HG03097 (cell line): ENCODE results near the gene KANTR.

ENCODE experiments used
- ATAC-seq: cut with Tn5 transposase; IDR thresholded peaks from one replicate; pipeline ENCODE4 v1.9.1; 2021; ENCODE audit not compliant: unreplicated experiment, low FRiP score

Gene KANTR

DNA sequence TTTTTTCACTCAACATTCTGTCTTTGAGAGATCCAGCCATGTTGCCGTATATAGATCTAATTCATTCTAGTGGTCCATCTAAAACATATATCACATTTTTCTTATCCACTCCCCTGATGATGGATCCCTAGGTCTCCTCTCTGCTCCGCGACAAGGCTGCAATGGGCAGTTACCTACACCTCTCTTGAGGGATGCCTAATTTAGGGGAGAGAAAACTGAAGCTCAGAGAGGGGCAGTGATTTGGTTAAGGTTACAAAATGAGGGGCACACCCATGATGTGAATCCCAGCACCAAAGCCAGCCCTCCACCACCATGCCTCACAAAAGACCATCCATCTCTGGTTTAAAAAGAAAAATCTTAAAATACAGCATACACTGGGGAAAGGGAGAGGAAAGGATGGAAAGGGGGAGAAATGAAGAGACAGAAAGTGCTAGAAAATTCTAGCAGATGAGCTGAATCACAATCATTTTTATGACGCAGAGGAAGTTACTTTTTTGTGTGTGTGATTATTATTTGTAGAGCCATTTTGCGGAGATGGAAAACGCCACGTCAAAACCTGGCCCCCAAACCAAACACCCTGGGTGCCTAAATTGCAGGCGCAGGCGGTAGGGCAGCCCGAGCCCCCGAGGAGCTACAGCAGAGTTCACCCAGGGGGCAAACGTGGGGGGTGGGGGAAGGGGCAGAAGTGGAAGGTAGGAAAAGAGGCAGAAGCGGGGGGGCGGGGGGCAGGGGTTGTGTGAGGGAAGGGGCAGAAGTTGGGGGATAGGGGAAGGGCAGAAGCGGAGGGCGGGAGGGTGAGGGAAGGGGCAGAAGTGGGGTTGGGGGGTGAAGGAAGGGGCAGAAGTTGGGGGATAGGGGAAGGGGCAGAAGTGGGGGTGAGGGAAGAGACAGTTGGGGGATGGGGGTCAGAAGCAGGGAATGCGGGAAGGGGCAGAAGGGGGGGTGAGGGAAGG is 13.0 kb upstream of the KANTR start:
- no peak for ATAC-seq

DNA sequence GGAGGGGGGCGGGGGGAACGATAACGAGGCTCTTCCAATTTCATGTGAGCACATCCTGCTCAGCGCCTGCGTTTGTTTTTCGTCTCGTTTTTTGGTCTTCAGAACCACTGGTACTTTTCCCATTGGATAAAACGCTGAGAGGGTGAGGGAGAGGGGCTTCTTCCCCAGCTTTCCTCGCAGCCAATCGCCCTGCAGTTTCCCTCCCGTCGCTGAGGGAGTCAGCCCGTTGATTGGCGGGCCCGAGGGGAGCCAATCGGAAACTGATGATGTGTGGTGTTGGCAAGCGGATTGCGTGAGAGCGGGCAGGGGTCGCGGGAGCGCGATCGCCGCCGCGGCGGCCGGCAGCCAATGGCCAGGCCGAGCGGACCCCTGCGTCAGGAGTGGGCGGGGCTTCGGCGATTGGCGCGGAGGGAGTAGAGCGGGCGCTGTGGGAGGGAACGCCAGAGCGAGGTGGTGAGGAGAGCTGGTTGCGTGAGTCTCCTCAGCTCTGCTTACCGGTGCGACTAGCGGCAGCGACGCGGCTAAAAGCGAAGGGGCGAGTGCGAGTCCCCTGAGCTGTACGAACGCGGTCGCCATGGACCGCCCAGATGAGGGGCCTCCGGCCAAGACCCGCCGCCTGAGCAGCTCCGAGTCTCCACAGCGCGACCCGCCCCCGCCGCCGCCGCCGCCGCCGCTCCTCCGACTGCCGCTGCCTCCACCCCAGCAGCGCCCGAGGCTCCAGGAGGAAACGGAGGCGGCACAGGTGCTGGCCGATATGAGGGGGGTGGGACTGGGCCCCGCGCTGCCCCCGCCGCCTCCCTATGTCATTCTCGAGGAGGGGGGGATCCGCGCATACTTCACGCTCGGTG is 11.8 kb upstream of the KANTR start, which contains the start of gene TSPYL2:
TSPYL2 (plus strand) TSS at position 443 of the 848 bp plus-strand sequence; CDS start at position 575, 132 bp downstream.
- peak; percentile 80 for ATAC-seq

DNA sequence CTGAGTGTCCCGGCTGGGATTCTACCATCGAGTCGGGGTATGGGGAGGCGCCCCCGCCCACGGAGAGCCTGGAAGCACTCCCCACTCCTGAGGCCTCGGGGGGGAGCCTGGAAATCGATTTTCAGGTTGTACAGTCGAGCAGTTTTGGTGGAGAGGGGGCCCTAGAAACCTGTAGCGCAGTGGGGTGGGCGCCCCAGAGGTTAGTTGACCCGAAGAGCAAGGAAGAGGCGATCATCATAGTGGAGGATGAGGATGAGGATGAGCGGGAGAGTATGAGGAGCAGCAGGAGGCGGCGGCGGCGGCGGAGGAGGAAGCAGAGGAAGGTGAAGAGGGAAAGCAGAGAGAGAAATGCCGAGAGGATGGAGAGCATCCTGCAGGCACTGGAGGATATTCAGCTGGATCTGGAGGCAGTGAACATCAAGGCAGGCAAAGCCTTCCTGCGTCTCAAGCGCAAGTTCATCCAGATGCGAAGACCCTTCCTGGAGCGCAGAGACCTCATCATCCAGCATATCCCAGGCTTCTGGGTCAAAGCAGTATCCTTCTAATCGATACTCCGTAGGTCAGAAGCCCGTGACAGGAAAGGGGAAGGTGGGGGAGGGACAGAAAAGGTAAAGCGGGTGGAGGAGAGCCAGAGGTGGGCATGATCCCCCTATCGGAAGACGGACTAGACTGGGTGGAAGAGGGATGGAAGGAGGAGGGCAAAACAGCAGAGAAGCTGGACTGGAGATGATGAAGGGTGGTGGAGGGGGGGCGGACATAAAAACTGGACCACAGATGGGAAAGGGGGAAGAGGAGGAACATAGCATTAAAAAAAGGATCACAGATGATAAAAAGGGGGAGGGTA is 10.9 kb upstream of the KANTR start:
- no peak for ATAC-seq

DNA sequence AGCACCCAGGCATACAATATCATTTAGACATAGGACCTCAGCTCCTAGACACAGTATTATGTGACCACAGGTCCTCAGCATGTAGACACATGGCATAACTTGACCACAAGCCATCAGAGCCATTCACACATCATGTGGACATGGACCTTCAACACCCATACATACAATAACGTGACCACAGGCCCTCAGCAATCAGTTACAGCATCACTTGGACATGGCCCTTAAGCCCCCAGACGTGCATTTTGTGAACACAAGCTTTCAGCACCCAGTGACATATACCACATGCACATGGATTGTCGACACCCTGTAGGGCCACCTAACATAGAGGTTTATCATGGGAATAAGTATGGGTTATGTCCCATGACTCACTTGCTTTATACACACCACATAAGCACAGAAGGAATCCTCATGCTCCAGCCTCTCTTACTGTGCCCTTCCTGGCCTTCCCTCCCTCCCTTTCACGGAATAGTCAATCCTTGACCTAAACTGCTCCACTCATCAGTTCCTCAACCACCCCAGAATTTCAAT is 9.8 kb upstream of the KANTR start:
- no peak for ATAC-seq

DNA sequence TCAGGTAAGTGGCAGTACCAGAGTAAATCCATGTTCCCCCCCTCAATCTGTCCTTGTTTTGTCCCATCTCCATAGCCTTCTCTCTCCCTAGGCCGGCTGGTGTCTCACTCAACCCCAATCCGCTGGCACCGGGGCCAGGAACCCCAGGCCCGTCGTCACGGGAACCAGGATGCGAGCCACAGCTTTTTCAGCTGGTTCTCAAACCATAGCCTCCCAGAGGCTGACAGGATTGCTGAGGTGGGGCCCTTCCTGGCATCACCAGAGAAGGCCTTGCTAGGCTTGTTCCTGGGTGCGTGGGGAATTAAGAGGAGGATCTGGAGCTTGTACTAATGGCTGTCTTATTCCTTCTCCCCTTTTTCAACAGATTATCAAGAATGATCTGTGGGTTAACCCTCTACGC is 9.1 kb upstream of the KANTR start:
- ATAC-seq, result no peak

DNA sequence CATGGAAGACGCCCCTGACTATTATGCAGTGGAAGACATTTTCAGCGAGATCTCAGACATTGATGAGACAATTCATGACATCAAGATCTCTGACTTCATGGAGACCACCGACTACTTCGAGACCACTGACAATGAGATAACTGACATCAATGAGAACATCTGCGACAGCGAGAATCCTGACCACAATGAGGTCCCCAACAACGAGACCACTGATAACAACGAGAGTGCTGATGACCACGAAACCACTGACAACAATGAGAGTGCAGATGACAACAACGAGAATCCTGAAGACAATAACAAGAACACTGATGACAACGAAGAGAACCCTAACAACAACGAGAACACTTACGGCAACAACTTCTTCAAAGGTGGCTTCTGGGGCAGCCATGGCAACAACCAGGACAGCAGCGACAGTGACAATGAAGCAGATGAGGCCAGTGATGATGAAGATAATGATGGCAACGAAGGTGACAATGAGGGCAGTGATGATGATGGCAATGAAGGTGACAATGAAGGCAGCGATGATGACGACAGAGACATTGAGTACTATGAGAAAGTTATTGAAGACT is 8.2 kb upstream of the KANTR start:
- ATAC-seq, result no peak

DNA sequence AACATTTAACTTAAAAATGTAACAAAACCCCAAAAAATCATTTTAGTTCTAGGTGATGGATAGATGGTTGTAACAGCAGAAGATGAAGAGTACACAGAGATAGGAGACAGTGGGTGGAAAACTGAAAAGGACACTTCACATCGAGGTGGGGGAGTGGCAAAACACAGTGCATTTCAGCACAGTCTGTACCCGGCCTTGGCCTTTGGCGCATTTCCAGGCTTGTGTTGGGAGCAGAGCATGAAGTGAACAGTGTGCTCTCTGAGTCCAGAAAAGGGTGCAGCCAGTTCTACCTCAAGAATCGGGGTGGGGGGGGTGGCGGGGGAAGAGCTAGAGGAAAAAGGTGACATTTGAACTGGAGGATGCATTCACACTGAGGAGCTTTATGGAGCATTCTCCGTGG is 7.5 kb upstream of the KANTR start:
- no peak for ATAC-seq

DNA sequence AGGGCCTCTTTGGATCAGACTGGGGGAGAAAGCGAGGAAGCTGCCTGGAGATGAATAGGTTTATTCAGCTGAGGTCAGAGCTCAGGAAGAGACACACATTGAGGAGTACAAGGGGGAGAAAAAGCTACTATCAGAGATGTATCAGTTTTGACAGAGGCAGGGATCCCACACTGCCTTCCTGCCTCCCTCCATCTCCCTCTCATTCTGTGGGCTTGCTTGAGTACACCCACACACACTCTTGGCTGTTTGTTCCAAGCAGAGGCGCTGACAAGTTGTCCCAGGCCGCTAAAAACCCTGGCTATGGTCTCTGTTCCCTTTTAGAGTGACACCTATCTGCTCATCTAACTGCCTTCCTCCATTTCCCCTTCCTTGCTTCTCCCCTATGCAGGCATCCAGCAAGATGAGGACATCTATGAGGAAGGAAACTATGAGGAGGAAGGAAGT is 6.5 kb upstream of the KANTR start:
- no peak for ATAC-seq

DNA sequence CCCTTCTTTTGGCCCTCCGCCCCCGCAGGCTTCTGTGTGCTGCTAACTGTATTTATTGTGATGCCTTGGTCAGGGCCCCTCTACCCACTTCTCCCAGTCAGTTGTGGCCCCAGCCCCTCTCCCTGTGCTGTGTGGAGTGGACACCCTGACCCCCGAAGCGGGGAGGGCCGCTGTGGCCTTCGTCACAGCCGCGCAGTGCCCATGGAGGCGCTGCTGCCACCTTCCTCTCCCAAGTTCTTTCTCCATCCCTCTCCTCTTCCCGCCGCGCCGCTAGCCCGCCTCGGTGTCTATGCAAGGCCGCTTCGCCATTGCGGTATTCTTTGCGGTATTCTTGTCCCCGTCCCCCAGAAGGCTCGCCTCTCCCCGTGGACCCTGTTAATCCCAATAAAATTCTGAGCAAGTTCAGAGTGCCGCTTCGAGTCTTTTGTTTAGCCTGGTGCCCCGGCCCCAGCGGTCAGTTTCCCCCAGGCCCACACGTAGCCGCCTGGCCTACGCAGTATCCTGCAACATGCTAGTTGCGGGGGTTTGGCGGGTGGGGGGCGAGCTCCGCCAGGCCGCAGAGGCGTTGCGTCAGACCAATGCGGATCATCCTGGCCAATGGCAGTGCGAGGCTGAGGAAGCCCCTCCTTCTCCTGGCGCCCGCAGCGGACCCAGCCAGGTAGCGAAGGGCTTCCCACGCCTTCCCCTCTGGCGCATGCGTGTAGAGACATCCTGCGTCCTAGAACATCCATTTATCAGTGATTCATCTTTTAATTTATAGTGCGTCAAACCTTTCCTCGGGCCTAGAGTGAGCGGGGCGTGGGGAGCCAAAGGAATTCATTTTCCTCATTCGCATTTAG is 5.6 kb upstream of the KANTR start:
- ATAC-seq, result no peak

DNA sequence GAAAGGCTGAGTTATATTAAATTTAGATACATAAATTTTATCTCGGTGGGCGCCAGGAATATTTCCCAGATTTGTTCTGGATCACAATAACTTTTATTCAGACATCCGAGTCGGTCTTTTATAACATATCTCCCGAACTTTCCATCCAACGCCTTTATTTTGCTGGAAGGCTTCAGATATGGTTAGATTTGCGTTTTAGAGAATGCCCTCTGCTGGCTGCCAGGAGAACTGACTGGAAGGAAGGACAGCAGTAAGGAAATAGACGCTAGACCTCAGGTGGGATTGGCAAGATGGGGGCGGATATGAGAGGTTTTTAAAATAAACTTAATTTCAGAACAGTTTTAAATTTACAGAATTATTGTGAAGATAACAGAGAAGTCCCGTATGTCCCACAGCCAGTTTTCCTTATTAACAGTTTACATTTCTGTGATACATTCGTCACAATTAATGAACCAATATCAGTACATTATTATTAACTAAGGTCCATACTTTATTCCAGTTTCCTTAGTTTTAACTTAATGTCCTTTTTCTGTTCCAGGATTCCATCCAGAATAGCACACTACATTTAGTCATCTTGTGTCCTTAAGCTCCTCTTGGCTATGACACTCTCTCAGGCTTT is 4.6 kb upstream of the KANTR start:
- no peak for ATAC-seq

DNA sequence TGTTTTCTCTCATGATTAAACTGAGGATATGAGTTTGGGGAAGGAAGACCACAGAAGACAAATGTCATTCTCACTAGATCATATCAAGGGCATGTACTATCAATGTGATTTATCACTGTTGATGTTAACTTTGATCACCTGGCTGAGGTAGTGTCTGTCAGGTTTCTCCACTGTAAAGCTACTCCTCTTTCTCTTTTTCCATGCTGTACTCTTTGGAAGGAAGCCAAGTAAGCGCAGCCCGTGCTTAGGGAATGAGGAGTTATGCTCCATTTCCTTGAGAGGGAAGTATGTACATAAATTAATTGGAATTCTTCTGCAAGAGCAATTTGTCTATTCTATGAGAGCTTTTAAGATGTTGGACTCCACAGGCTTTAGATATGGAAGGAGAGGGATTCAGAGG is 4.0 kb upstream of the KANTR start:
- ATAC-seq, result no peak

DNA sequence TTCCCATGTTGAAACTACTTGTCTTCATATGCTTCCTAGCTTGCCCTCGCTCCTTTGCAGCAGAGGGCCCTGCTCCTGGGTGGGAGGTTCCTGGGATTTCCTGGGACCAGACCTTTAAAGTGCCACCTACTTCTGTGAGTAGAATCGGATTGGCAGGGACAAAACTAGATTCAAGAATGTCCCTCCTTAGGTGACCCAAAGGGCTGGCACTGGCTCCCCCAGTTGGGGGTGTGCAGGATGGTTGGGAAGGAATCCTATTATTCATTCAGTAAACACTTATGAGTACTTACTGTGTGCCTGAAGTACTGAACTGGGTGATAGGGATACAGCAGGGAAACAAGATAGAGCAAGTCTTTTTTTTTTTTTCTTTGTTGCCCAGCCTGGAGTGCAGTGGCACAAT is 2.6 kb upstream of the KANTR start:
- ATAC-seq, result no peak

DNA sequence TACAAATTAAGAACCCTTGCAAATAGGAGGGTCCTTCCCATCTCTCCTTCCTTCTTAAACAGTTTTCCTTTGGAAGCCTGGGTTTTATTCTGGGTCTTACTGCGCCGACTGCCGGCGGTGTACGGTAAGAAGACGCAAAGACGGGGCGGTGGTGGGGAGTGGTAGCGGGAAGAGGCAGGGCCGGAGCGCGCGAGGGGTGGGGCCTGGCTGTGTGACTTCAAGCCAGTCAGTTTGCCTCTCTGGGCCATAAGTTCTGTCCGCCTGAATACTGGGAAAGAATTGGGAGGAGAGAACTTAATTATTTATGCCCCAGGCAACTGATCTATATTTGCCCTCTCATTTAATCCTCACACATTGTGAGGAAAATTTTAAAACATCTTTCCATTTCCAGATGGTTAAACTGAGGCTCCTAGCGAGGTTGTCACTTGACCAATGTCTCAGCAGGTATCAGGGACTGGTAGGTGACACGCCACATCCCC is 726 bp upstream of the KANTR start:
- ATAC-seq, result peak; percentile 32

DNA sequence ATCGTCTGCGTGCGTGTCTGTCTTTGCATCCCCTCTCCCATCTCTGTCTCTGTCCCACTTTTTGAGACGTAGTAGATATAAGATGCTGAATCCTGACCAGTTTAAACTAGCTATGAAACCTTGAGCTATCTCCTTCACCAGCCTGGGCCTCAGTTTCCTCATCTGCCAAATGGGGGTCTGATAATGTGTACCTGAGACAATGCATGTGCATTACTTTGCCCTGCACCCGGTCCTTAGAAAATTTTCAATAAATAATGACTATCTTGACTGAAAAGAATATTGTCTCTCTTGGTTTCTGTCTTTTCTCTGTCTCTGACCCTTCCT is 602 bp downstream of the KANTR start:
- no peak for ATAC-seq

DNA sequence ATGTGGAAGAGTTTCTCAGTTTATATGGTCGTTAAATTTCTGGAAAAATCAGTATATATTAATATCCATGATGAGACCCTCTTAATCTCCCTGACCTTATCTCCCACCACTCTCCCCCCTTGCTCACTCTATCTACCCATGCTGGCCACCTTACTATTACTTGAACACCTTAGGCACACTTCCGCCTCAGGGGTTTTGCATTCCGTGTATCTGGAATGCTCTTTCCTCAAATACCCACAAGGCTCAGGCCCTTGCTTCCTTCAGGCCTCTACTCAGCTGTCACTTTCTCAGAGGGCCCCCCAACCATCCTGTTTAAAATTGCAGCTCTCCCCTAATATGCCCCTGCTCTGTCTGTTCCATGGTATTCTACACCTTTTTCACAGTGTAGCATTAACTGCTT is 1.9 kb downstream of the KANTR start:
- ATAC-seq, result no peak

DNA sequence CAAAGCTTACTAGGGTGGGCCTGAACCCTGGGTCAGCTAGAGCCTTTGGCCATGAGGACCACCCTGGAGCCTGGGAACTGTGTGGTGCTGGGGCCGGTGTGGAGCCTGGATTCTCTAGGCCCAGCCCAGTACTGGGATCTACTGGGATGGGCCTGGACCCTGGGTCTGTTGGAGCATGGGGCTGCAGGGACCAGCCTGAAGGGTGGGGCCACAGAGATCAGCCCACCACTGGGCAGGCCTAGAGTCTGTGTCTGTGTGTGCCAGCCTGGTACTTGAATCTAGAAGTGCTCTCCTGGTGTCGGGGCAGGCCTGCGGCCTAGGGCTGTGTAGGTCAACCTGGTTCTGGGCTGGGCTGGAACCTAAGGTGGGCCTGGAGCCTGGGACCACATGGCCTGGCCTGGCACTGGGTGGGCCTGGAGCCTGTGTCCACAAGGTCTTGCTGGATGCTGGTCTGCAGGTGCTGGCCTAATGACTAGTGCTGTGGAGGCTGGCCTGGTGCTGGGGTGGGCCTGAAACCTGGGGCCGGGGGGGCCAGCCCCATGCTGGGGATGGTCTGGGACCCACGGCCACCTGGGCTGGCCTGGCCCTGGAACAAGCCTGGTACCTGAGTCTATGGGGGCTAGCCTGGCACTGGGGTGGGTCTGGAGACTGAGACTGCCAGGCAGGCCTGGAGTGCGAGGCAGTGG is 21.1 kb downstream of the KANTR start:
- ATAC-seq, result no peak

DNA sequence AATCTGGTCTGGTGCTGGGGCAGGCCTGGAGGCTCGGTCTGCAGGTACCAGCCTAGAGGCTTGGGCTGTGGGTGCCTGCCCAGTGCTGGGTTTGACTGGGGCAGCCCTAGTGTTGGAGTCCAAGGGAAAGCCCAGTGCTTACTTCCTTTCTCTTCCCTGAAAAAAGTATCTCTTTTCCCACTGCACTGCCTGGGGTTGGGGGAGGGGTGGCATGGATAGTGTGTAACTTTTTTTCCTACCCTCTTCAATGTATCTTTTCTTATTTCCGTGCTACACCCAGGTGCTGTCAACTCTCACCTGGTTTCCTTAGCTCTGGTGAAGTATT is 21.6 kb downstream of the KANTR start:
- no peak for ATAC-seq

DNA sequence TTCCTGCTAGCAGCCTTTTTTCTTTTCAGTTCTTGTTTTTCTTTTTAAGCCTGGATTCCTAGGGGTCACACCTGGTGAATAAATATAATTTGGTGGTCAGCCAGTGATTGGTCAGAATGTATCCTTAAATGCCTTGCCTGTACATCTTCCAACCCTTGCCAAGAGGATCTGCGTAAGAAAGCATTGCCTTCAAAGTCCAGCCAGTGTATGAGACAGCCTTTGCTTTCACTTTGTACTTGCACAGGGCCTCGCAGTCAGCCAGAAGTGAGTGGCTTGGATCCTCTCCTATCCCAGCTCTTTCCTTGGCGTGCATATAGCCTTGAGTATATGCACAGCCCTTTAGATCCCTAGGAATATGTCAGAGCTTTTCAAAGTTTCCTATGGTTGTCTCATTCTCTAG is 22.2 kb downstream of the KANTR start:
- no peak for ATAC-seq
